ENCODE data around the gene RAD51B.

The RAD51B gene

GRCh38 chr14:68262567-68262966 lies 443.0 kb downstream of the RAD51B start:
- no peaks in the 10 kb centered on the region for H3K79me2 ChIP-seq (ENCODE audit: low read length)
- H3K36me3 ChIP-seq (replicated peaks; ENCODE audit: insufficient read depth, low read length), result no peaks in the 10 kb centered on the region
- peaks cover under 1% of the 10 kb centered on the region; the same call in 1 of the 2 replicates for H3K4me1 ChIP-seq (ENCODE audit: low read length)
- no peaks in the 10 kb centered on the region for H3K27me3 ChIP-seq (replicated peaks; ENCODE audit: insufficient read depth, low read length)
- no peak for TF ChIP-seq EZH2phosphoT487 (IDR thresholded peaks at IDR 0.05; ENCODE audit: low read length)
- TF ChIP-seq CTCF (IDR thresholded peaks at IDR 0.05; ENCODE audit: low read length), result no peak
- TF ChIP-seq EZH2 (optimal IDR thresholded peaks at IDR 0.05; ENCODE audit: low read depth, low read length), result no peak
- H2AFZ ChIP-seq (ENCODE audit: low read length), result no peak overlapping the region
- DNase-seq, result no peak
- H3K4me3 ChIP-seq (ENCODE audit: low read length), result no peak overlapping the region
- H3K9me2 ChIP-seq (replicated peaks; ENCODE audit: insufficient read depth, low read length), result no peaks in the 10 kb centered on the region
- no peak overlapping the region for H3K27ac ChIP-seq (ENCODE audit: low read length)
- H4K20me1 ChIP-seq (ENCODE audit: insufficient read depth, low read length), result no peaks in the 10 kb centered on the region
- no peaks in the 10 kb centered on the region for H3K9me3 ChIP-seq (replicated peaks; ENCODE audit: insufficient read depth, low read length)
- H3K9ac ChIP-seq (ENCODE audit: low read length), result no peak overlapping the region
- H3F3A ChIP-seq (ENCODE audit: insufficient read depth, low read length), result no peaks in the 10 kb centered on the region
- no peak overlapping the region for H3K4me2 ChIP-seq (ENCODE audit: low read depth, low read length)

GRCh38 chr14:68263563-68264259 lies 444.1 kb downstream of the RAD51B start:
- H3K9me3 ChIP-seq (replicated peaks; ENCODE audit: insufficient read depth, low read length), result no peaks in the 10 kb centered on the region
- no peaks in the 10 kb centered on the region for H3K27me3 ChIP-seq (replicated peaks; ENCODE audit: insufficient read depth, low read length)
- no peak for TF ChIP-seq CTCF (IDR thresholded peaks at IDR 0.05; ENCODE audit: low read length)
- TF ChIP-seq EZH2phosphoT487 (IDR thresholded peaks at IDR 0.05; ENCODE audit: low read length), result no peak
- TF ChIP-seq EZH2 (optimal IDR thresholded peaks at IDR 0.05; ENCODE audit: low read depth, low read length), result no peak
- H3F3A ChIP-seq (ENCODE audit: insufficient read depth, low read length), result no peaks in the 10 kb centered on the region
- no peak overlapping the region for H3K4me3 ChIP-seq (ENCODE audit: low read length)
- no peaks in the 10 kb centered on the region for H4K20me1 ChIP-seq (ENCODE audit: insufficient read depth, low read length)
- no peak overlapping the region for H3K9ac ChIP-seq (ENCODE audit: low read length)
- no peak overlapping the region for H3K27ac ChIP-seq (ENCODE audit: low read length)
- peak; percentile 11 for DNase-seq
- no peaks in the 10 kb centered on the region for H3K79me2 ChIP-seq (ENCODE audit: low read length)
- H3K36me3 ChIP-seq (replicated peaks; ENCODE audit: insufficient read depth, low read length), result no peaks in the 10 kb centered on the region
- no peak overlapping the region for H2AFZ ChIP-seq (ENCODE audit: low read length)
- peaks cover 10% of the 10 kb centered on the region; the same call in 1 of the 2 replicates for H3K4me1 ChIP-seq (ENCODE audit: low read length)
- H3K4me2 ChIP-seq (ENCODE audit: low read depth, low read length), result no peak overlapping the region
- no peaks in the 10 kb centered on the region for H3K9me2 ChIP-seq (replicated peaks; ENCODE audit: insufficient read depth, low read length)

GRCh38 chr14:68264260-68264569 lies 444.6 kb downstream of the RAD51B start:
- H4K20me1 ChIP-seq (ENCODE audit: insufficient read depth, low read length), result no peaks in the 10 kb centered on the region
- DNase-seq, result no peak
- H3K4me2 ChIP-seq (ENCODE audit: low read depth, low read length), result no peak overlapping the region
- H3K27ac ChIP-seq (ENCODE audit: low read length), result no peak overlapping the region
- no peaks in the 10 kb centered on the region for H3K79me2 ChIP-seq (ENCODE audit: low read length)
- TF ChIP-seq EZH2phosphoT487 (IDR thresholded peaks at IDR 0.05; ENCODE audit: low read length), result no peak
- TF ChIP-seq CTCF (IDR thresholded peaks at IDR 0.05; ENCODE audit: low read length), result no peak
- TF ChIP-seq EZH2 (optimal IDR thresholded peaks at IDR 0.05; ENCODE audit: low read depth, low read length), result no peak
- no peaks in the 10 kb centered on the region for H3K9me3 ChIP-seq (replicated peaks; ENCODE audit: insufficient read depth, low read length)
- H3K36me3 ChIP-seq (replicated peaks; ENCODE audit: insufficient read depth, low read length), result no peaks in the 10 kb centered on the region
- H3K4me3 ChIP-seq (ENCODE audit: low read length), result no peak overlapping the region
- no peaks in the 10 kb centered on the region for H3K9me2 ChIP-seq (replicated peaks; ENCODE audit: insufficient read depth, low read length)
- no peak overlapping the region for H3K9ac ChIP-seq (ENCODE audit: low read length)
- H3K4me1 ChIP-seq (ENCODE audit: low read length), result peaks cover 10% of the 10 kb centered on the region; the same call in 1 of the 2 replicates
- H3K27me3 ChIP-seq (replicated peaks; ENCODE audit: insufficient read depth, low read length), result no peaks in the 10 kb centered on the region
- no peaks in the 10 kb centered on the region for H3F3A ChIP-seq (ENCODE audit: insufficient read depth, low read length)
- H2AFZ ChIP-seq (ENCODE audit: low read length), result no peak overlapping the region
